Heart left ventricle (tissue), 13 donors: ENCODE data around the gene FXYD3.

Source experiments
- POLR2A ChIP-seq, 2 donors: fragments of 450-650 bp; IDR thresholded peaks; one replicate each; pipeline ENCODE4 v1.6.1; 2017; ENCODE audit warnings: antibody characterized with exemption in 2 of 2, mild to moderate bottlenecking in 2 of 2, moderate library complexity in 2 of 2
- TF ChIP-seq, protein P1 (sequence below), 12 donors: fragments of 200-600 bp; sonication (generic) in 4 of 12; IDR thresholded peaks; one replicate each; pipeline versions ENCODE4 v1.5.0 to v1.8.0; 2018 to 2022; ENCODE audit warnings: antibody characterized with exemption in 12 of 12, mild to moderate bottlenecking in 5 of 12
- donor health status: ischemic (EF 13 %, LVEDD 7.1; RV severe dilation, severe dysfunction).
- donor health status: DM: no; HTN: yes; CAD: no.
- donor health status: DM: no; HTN: no; CAD: no.
- donor health status: ischemic (EF 25% LVEDD 6.9; RV normal size, moderate dysfunction).
- donor health status: ischemic (EF 25% LVEDD 5.7; RV mildly dilated, moderate dysfunction).
- donor health status: ischemic (EF 35%, LVEDD 5.7; RV mildly dilated, moderate dysfunction).
- donor health status: nonischemic (EF 11% LVEDD 7.7; RV severe dilation, severe dysfunction).
- donor health status: DM: yes; HTN: yes; CAD: no.
- donor health status: PGD.
- donor health status: ischemic (EF 29% LVEDD 5.4; RV normal size, mild dysfunction).
- donor health status: nonischemic (EF 23%, LVEDD 6.1; RV moderate dilation, normal function).

GRCh38 chr19:35132254-35132653, 16.6 kb downstream of the FXYD3 start:
- TF ChIP-seq, protein P1, sequence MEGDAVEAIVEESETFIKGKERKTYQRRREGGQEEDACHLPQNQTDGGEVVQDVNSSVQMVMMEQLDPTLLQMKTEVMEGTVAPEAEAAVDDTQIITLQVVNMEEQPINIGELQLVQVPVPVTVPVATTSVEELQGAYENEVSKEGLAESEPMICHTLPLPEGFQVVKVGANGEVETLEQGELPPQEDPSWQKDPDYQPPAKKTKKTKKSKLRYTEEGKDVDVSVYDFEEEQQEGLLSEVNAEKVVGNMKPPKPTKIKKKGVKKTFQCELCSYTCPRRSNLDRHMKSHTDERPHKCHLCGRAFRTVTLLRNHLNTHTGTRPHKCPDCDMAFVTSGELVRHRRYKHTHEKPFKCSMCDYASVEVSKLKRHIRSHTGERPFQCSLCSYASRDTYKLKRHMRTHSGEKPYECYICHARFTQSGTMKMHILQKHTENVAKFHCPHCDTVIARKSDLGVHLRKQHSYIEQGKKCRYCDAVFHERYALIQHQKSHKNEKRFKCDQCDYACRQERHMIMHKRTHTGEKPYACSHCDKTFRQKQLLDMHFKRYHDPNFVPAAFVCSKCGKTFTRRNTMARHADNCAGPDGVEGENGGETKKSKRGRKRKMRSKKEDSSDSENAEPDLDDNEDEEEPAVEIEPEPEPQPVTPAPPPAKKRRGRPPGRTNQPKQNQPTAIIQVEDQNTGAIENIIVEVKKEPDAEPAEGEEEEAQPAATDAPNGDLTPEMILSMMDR (IDR thresholded peaks at IDR 0.05), result no peak
- no peak for TF ChIP-seq POLR2A (IDR thresholded peaks at IDR 0.05)
